ENCODE measurements around the gene DDC. TPM values are rescaled to one million over a fixed set of nuclear protein-coding genes. Genes with fewer than 3 reads are reported as not detected.
A peak's percentile ranks its signal among the peaks of the same experiment; 100 is the strongest.

The DDC gene
- polyA plus RNA-seq, 2 of the 4 experiments (the other 2 are of a cell fraction), result 1.3 to 2.8 TPM

DNA sequence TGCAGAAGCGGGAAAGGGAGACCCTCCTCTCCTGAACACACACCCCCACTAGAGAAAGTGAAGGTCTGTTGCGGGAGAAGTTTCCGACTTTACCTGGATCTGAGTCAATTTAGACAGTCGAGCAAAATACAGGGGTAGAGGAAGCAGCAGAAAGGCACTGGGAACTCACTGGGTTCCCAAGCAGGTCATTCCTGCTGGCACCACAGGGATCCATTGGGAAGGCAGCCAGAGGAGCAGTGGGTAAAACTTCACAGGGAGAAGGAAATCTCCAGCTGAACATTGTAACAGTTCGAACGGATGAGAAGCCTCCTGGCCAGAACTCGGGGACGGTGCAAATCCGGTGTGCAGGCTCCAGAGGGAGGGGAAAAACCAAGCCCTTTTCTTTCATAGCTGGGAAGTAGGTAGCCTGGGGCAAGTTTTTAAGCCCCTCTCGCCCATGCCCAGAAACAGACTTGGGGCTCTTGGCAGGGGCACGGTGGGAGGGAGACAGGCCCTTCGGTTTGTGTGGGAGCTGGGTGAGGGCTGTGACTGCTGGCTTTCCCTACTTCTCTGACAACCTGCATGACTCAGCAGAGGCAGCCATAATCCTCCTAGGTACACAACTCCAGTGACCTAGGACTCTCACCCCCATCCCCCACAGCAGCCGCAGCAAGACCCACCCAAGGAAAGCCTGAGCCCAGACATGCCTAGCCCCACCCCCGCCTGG lies 51.9 kb downstream of the DDC start:
- 93% methylated on average over 12 of the region's 14 CpGs for WGBS (ENCODE audit: missing lambda C conversion rate)
- Histone ChIP-seq H3K27ac (peak overlapping the region in 1 of 2 experiments; percentile 55; a peak in 1 of 6 replicates), H3K9me3 (no peaks in the 10 kb centered on the region), H3K4me3 (no peak overlapping the region), H3K4me1 (0 out of 3 replicates have a peak, but pooled peaks cover 3% of the 10 kb centered on the region), H3K4me2 (no peak overlapping the region)
- FAIRE-seq (no peak), DNase-seq (ENCODE audit: low read depth in 1 of 2, low spot score in 1 of 2) (no peak), ATAC-seq (no peak)
- POLR2A ChIA-PET, result no interaction called here
- TF ChIP-seq CBX8 (IDR thresholded peaks at IDR 0.05) (no peak), FOXS1 (CRISPR knock-in tag; IDR thresholded peaks at IDR 0.05) (no peak), POLR2A (IDR thresholded peaks at IDR 0.05; ENCODE audit: low read length) (no peak)
- TF ChIP-seq, protein P1, sequence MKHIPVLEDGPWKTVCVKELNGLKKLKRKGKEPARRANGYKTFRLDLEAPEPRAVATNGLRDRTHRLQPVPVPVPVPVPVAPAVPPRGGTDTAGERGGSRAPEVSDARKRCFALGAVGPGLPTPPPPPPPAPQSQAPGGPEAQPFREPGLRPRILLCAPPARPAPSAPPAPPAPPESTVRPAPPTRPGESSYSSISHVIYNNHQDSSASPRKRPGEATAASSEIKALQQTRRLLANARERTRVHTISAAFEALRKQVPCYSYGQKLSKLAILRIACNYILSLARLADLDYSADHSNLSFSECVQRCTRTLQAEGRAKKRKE (CRISPR knock-in tag; IDR thresholded peaks at IDR 0.05; ENCODE audit: low read depth), result no peak
- CTCF ChIA-PET, result interaction anchor here (2.4 kb wide), 1 partner anchor 20 kb away, joined by 7 read pairs; no protein-coding TSS in a partner anchor

DNA sequence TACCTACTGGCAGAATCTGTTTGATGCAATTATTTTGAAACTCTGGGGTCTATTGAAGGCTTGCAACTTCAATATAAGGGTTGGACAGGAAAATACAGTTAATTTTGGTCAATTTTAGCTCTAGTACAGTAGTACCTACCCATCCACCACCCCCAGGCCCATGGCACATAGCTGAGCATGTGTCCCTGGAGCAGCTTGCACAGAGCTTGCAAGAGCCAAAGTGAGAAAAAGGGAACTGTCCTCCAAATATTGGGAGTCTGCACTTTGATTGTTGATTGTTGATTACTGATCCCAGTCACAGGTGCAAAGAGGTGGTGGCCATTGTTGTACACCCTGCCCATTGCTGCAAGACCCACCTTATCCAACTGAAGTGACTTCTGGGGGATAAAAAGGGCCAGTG lies 52.8 kb downstream of the DDC start:
- FAIRE-seq (no peak), DNase-seq (ENCODE audit: low read depth in 1 of 2, low spot score in 1 of 2) (no peak), ATAC-seq (no peak)
- Histone ChIP-seq H3K4me1 (0 out of 3 replicates have a peak, but pooled peaks cover 3% of the 10 kb centered on the region), H3K4me2 (no peak overlapping the region), H3K4me3 (no peak overlapping the region), H3K9me3 (no peaks in the 10 kb centered on the region), H3K27ac (no peak overlapping the region)
- TF ChIP-seq TP53 (CRISPR knock-in tag; IDR thresholded peaks at IDR 0.05), result no peak
- TF ChIP-seq RAD21 (conservative IDR thresholded peaks at IDR 0.05 in 1 of 2, IDR thresholded peaks at IDR 0.05 in 1 of 2), result no peak
- no peak for TF ChIP-seq EP300 (IDR thresholded peaks at IDR 0.05)
- no peak for TF ChIP-seq CBX2 (IDR thresholded peaks at IDR 0.05; ENCODE audit: borderline replicate concordance, low read depth)
- TF ChIP-seq MAZ (IDR thresholded peaks at IDR 0.05; ENCODE audit: borderline replicate concordance, low read depth, low read length), result no peak
- TF ChIP-seq RNF2 (IDR thresholded peaks at IDR 0.05; ENCODE audit: borderline replicate concordance, low read depth), result no peak
- TF ChIP-seq KDM5A (IDR thresholded peaks at IDR 0.05), result no peak
- no peak for TF ChIP-seq HES2 (IDR thresholded peaks at IDR 0.05)
- TF ChIP-seq E2F6 (IDR thresholded peaks at IDR 0.05; ENCODE audit: borderline replicate concordance, low read depth), result no peak
- no peak for TF ChIP-seq HDAC2 (IDR thresholded peaks at IDR 0.05)
- TF ChIP-seq NR3C1 (IDR thresholded peaks at IDR 0.05), result no peak
- no peak for TF ChIP-seq TFCP2L1 (CRISPR knock-in tag; IDR thresholded peaks at IDR 0.05)
- TF ChIP-seq CEBPB (IDR thresholded peaks at IDR 0.05), result no peak
- no peak for TF ChIP-seq JUN (IDR thresholded peaks at IDR 0.05)
- ChIA-PET POLR2A (no interaction called here), CTCF (interaction anchor here (0.8 to 2.4 kb wide), 2 partner anchors 21 to 629 kb away, joined by 3 to 7 read pairs; no protein-coding TSS in a partner anchor)

DNA sequence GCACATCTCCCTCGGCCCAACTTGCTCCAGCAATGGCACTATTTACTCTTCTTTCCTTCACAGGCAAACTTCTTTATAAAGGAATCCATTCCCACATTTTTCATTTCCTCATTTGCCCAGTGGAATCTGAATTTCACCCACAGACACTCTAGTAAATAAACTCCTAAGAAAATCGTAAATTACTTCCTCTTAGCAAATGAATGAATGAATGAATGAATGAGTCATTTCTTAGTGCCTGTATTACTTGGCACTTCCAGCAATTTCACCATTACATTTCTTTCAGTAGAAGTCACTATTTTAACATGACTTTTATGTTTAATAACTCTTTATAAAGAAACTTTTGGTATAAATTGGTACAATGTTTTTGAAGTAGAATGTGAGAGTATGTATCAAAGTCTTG lies 55.7 kb downstream of the DDC start:
- WGBS (ENCODE audit: missing lambda C conversion rate), result 52% methylated on average over 2 of the region's 2 CpGs
- POLR2A ChIA-PET, result no interaction called here
- Histone ChIP-seq H3K27ac (no peak overlapping the region), H3K4me3 (no peak overlapping the region), H3K9me3 (no peaks in the 10 kb centered on the region), H3K4me2 (no peak overlapping the region), H3K4me1 (0 out of 3 replicates have a peak, but pooled peaks cover 3% of the 10 kb centered on the region)
- DNase-seq (ENCODE audit: low read depth in 1 of 2, low spot score in 1 of 2), result peak in 1 of 2 experiments; percentile 8
- no peak for ATAC-seq
- FAIRE-seq, result no peak
- TF ChIP-seq FOSL2 (IDR thresholded peaks at IDR 0.05), result no peak
- 0 out of 2 replicates have a peak, but pooled peaks have one; percentile 16 for TF ChIP-seq FOSL2 (CRISPR knock-in tag; IDR thresholded peaks at IDR 0.05)
- no peak for TF ChIP-seq JUNB (IDR thresholded peaks at IDR 0.05)
- CTCF ChIA-PET, result no interaction called here
